ENCODE measurements around the gene CDC42BPG. TPM values are rescaled to one million over a fixed set of nuclear protein-coding genes. Genes with fewer than 3 reads are reported as not detected.

Gene CDC42BPG
- polyA plus RNA-seq, 1 experiment = 0.02 TPM

DNA sequence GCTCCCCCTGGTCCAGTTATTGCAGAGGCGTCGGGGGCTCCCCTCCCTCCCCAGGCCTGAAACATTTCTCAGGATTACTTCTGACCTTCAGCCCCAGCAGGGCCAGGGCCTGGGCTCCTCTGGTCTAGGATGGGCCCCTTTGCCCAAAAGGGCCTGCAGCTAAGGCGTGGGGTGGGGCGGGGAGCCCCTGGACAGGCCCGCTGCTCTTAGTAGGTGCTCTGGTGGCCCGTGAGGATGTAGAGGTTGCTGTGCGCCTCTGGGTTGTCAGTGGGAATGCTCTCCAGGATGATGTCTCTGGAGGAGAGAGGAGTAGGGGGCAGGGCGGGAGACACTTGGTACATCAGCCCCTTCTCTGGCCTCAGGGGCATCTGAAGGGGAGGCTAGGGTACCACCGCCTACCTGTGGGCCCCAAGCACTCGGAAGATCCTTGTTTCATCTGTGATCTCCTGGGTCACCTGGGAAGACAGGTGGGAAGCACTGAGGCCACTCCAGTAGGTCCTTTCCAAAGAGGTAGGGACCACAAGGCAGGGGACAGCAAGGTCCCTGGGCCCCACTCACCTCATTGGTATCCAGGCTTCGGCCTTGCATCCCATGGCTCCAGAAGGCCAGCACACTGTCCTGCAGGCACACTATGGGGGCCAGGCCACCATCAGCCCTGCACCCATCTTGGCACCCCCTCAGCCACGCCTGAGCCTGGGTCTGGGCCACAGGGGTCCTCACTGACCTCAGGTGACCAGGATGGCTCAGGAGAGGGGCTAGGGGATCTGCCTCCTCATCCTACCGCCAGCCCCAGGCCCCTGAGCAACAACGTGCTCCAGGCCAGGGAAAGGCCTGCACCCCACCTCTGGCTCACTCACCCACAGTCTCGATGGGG lies 54.9 kb downstream of the CDC42BPG start:
- no peak for DNase-seq (ENCODE audit: low read depth)
- no peaks in the 10 kb centered on the region for H3K27me3 ChIP-seq (ENCODE audit: control insufficient read depth, insufficient read depth, low read length)
- CTCF ChIA-PET = interaction anchor here (0.7 kb wide), 1 partner anchor 60 kb away, joined by 3 read pairs; no protein-coding TSS in a partner anchor
- peaks cover 10% of the 10 kb centered on the region for H3K36me3 ChIP-seq (ENCODE audit: control insufficient read depth, insufficient read depth, low read length)
- TF ChIP-seq, protein P1, sequence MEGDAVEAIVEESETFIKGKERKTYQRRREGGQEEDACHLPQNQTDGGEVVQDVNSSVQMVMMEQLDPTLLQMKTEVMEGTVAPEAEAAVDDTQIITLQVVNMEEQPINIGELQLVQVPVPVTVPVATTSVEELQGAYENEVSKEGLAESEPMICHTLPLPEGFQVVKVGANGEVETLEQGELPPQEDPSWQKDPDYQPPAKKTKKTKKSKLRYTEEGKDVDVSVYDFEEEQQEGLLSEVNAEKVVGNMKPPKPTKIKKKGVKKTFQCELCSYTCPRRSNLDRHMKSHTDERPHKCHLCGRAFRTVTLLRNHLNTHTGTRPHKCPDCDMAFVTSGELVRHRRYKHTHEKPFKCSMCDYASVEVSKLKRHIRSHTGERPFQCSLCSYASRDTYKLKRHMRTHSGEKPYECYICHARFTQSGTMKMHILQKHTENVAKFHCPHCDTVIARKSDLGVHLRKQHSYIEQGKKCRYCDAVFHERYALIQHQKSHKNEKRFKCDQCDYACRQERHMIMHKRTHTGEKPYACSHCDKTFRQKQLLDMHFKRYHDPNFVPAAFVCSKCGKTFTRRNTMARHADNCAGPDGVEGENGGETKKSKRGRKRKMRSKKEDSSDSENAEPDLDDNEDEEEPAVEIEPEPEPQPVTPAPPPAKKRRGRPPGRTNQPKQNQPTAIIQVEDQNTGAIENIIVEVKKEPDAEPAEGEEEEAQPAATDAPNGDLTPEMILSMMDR (IDR thresholded peaks at IDR 0.05; ENCODE audit: insufficient read depth, low read depth, low read length) = no peak
- POLR2A ChIA-PET = no interaction called here
- no peak overlapping the region for H3K4me3 ChIP-seq (ENCODE audit: low read depth, low read length)

DNA sequence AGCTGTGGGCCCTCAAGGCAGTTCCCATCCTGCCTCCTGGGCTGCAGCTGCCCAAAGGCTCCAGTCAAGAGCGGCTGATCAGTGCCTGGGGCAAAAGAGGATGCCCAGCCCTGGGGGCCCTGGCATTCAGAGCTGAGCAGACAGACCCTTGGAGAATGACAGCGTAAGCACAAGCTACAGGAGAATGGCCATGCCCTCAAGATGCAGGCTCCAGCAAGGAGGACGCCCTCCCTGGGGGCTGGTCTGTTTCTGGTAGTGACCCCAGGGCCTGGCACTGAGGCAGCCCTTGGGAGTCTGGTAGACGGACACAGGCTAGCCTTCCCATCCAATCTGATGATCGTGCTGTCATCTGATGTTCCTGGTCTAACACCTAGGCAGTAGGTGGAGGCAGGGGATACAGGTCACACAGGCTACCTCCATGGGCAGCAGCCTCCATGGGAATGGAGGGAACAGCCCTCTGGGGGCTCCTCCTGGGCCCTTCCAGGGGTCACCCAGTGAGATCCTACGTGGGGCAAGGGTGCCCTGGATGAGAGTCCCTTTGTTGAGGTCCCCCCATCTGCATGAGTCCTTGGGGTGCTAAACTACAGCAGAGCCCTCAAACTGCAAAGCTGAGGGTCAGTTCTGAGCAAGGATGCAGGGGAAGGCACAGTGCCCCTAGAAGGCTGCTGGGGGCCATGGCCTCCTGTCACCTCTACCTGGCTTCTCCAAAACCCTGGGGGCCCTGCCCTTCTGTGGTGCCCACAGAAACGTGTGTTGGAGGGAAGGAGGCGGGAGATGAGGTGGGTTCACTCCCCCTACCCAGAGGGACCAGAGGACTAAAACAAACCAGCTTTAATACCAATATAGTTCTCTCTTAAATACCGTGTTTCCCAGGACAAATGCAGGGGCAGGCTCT lies 55.9 kb downstream of the CDC42BPG start:
- DNase-seq (ENCODE audit: low read depth) = no peak
- Histone ChIP-seq H3K36me3 (ENCODE audit: control insufficient read depth, insufficient read depth, low read length) (peaks cover 10% of the 10 kb centered on the region), H3K4me3 (ENCODE audit: low read depth, low read length) (no peak overlapping the region), H3K27me3 (ENCODE audit: control insufficient read depth, insufficient read depth, low read length) (no peaks in the 10 kb centered on the region)
- TF ChIP-seq, protein P1 (IDR thresholded peaks at IDR 0.05; ENCODE audit: insufficient read depth, low read depth, low read length) = no peak
- CTCF ChIA-PET = interaction anchor here (0.7 to 1.5 kb wide), 4 partner anchors 15 to 61 kb away, joined by 3 read pairs; no protein-coding TSS in a partner anchor
- POLR2A ChIA-PET = no interaction called here

DNA sequence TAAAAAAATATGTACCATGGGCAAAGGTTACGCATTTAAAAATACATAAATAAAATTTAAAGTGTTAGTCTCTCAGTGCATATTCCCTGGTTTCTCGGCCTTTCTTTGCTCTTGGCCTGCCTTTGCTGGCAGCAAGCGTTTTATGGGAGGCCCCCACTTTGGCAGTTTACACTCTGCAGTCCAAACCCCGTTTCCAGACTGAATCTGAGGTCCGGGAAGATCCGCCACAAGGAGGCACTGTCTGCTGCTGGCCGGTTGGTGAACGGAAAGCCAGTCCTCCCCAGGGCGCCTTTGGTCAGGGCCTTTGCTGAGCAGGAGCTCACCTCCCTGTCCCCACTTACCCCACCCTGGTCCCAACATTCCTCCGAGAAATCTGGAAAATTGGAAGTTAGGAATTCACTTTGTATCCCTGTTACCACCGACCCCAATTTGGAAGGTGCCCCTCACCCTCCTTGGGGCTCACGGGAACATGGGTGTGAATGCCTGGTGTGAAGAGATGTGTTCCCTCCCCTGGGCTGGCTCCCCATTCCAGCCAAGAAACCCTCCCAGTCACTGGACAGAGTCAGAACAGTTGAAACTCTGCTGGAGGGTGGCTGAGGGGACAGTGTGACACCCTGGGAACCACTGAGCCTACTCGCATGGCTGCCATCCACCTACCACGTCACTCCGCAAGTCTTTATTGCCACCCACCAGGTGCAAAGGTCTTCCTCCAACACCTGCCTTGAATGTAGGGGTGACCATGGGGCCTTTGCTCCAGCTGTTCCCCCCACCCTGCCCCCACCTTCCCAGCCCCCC lies 56.7 kb downstream of the CDC42BPG start:
- POLR2A ChIA-PET = no interaction called here

DNA sequence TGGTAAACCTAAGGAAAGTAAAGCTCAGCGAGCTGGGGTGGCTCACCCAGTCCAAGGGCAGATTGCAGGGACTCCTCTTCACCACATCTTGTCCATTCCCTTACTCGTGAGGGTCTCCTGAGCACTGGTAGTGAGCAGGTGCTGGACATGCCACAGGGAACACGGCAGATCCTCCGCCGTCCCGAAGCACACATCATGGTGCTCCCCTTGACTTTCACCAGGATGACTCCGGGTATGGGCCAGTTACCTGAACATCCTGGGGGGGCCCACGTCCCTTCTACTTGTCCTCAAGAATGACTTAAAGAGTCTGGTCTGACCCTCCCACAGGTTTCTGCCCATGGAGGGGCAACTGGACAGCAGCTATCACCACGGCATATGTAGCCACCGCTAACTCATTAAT lies 58.1 kb downstream of the CDC42BPG start:
- CTCF ChIA-PET = interaction anchor here (0.7 to 1.1 kb wide), 5 partner anchors 8 to 333 kb away, joined by 3 read pairs; no protein-coding TSS in a partner anchor
- no peaks in the 10 kb centered on the region for H3K27me3 ChIP-seq (ENCODE audit: control insufficient read depth, insufficient read depth, low read length)
- peaks cover 10% of the 10 kb centered on the region for H3K36me3 ChIP-seq (ENCODE audit: control insufficient read depth, insufficient read depth, low read length)
- POLR2A ChIA-PET = no interaction called here
- DNase-seq (ENCODE audit: low read depth) = no peak
- no peak overlapping the region for H3K4me3 ChIP-seq (ENCODE audit: low read depth, low read length)
- TF ChIP-seq, protein P1 (IDR thresholded peaks at IDR 0.05; ENCODE audit: insufficient read depth, low read depth, low read length) = no peak

More for the DNA sequence above, 56.7 kb downstream of the CDC42BPG start:
- H3K4me3 ChIP-seq (ENCODE audit: low read depth, low read length) = no peak overlapping the region
- CTCF ChIA-PET = interaction anchor here (0.7 to 1.5 kb wide), 3 partner anchors 16 to 40 kb away, joined by 3 read pairs; no protein-coding TSS in a partner anchor
- TF ChIP-seq, protein P1 (IDR thresholded peaks at IDR 0.05; ENCODE audit: insufficient read depth, low read depth, low read length) = peak; percentile 85
- peaks cover 10% of the 10 kb centered on the region for H3K36me3 ChIP-seq (ENCODE audit: control insufficient read depth, insufficient read depth, low read length)
- no peaks in the 10 kb centered on the region for H3K27me3 ChIP-seq (ENCODE audit: control insufficient read depth, insufficient read depth, low read length)
- no peak for DNase-seq (ENCODE audit: low read depth)
